Heart left ventricle (tissue), 13 donors: ENCODE results near the gene NADSYN1.

Experiments
- POLR2A ChIP-seq, 2 donors: fragments of 450-650 bp; IDR thresholded peaks; one replicate each; pipeline ENCODE4 v1.6.1; 2017; ENCODE audit warnings: antibody characterized with exemption in 2 of 2, mild to moderate bottlenecking in 2 of 2, moderate library complexity in 2 of 2
- TF ChIP-seq, protein P1 (sequence below), 12 donors: fragments of 200-600 bp; sonication (generic) in 4 of 12; IDR thresholded peaks; one replicate each; pipeline versions ENCODE4 v1.5.0 to v1.8.0; 2018 to 2022; ENCODE audit warnings: antibody characterized with exemption in 12 of 12, mild to moderate bottlenecking in 5 of 12
- donor health status: ischemic (EF 13 %, LVEDD 7.1; RV severe dilation, severe dysfunction).
- donor health status: DM: no; HTN: yes; CAD: no.
- donor health status: DM: no; HTN: no; CAD: no.
- donor health status: ischemic (EF 25% LVEDD 6.9; RV normal size, moderate dysfunction).
- donor health status: ischemic (EF 25% LVEDD 5.7; RV mildly dilated, moderate dysfunction).
- donor health status: ischemic (EF 35%, LVEDD 5.7; RV mildly dilated, moderate dysfunction).
- donor health status: nonischemic (EF 11% LVEDD 7.7; RV severe dilation, severe dysfunction).
- donor health status: DM: yes; HTN: yes; CAD: no.
- donor health status: PGD.
- donor health status: ischemic (EF 29% LVEDD 5.4; RV normal size, mild dysfunction).
- donor health status: nonischemic (EF 23%, LVEDD 6.1; RV moderate dilation, normal function).

DNA sequence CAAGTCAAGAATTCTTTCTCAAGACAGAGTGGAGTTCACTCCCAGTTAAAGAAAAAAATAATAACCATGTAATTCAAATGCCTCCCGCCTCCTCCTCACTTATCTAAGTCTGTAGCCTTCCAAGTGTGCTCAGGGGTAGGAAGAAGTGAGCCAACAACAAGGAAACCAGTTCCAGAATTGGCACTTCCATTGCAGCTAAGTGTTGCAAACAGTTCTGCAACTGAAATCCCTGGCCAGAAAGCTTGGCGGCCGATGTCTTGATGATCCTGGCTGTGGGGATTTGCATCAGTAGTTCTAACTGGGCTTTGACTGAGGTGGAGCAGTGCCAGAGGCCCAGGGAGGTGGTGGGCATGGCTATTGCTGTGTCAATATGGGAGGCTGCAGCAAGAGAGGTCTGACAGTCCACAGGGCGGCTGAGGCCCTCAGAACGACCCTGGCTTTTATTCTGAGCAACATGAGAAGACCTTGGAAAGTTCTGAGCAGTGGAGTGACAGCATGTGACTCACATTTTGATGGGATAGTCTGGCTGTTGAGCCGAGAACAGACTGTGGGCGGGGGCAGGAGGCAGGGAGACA, 24.1 kb upstream of the NADSYN1 start:
- TF ChIP-seq, protein P1, sequence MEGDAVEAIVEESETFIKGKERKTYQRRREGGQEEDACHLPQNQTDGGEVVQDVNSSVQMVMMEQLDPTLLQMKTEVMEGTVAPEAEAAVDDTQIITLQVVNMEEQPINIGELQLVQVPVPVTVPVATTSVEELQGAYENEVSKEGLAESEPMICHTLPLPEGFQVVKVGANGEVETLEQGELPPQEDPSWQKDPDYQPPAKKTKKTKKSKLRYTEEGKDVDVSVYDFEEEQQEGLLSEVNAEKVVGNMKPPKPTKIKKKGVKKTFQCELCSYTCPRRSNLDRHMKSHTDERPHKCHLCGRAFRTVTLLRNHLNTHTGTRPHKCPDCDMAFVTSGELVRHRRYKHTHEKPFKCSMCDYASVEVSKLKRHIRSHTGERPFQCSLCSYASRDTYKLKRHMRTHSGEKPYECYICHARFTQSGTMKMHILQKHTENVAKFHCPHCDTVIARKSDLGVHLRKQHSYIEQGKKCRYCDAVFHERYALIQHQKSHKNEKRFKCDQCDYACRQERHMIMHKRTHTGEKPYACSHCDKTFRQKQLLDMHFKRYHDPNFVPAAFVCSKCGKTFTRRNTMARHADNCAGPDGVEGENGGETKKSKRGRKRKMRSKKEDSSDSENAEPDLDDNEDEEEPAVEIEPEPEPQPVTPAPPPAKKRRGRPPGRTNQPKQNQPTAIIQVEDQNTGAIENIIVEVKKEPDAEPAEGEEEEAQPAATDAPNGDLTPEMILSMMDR (IDR thresholded peaks at IDR 0.05): no peak
- TF ChIP-seq POLR2A (IDR thresholded peaks at IDR 0.05): no peak
